ENCODE results near the gene FLVCR1.
A peak's percentile ranks its signal among the peaks of the same experiment; 100 is the strongest.
"Not testable (repeated sequence)": the region's sequence is repeated elsewhere in the genome, so short reads cannot be mapped to it uniquely, and the experiment has no call there.

Gene FLVCR1

GRCh38 chr1:212857992-212858460, at the start of gene FLVCR1:
FLVCR1 (plus strand) TSS chr1:212858275; CDS start chr1:212858453, 178 bp downstream.
- peak; percentile 98 for DNase-seq

DNA sequence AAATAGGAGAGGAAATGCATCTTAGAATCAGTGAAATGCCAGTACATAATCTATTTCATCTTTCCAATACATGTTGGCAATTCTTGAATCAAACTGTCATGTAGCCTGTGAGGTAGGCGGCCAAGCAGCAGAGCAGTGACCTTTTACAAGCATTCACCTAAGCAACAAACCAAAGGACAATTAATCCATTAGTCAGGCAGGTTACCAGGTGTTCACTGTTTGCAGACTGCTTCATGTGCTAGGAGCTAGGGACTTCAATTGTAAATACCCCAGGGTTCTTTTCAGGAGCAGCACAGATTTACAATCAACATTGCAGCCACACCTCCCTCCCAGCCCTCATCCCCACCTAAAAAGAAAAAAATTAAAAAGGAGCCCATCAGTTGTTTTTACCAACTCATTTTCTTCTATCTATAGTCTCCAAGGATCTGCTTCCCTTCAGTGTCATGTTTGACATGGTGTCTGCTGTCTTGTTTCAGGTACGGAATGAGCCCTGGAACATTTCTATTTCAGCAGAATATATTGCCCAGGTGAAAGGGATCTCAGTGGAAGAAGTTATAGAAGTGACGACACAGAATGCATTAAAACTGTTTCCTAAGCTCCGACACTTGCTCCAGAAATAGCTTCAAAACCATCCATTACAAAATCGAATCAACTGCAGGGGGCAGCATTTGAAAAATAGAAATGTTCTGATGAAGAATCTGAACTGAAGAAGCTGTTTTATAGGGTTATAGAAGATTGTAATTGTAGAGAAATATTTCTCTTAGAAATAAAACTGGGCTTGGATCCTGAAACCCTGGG, 43.3 kb upstream of the FLVCR1 start:
- no peak for DNase-seq

- no peak for DNase-seq
These were observed 41.4 kb upstream of the FLVCR1 start for GRCh38 chr1:212816567-212817278.

DNA sequence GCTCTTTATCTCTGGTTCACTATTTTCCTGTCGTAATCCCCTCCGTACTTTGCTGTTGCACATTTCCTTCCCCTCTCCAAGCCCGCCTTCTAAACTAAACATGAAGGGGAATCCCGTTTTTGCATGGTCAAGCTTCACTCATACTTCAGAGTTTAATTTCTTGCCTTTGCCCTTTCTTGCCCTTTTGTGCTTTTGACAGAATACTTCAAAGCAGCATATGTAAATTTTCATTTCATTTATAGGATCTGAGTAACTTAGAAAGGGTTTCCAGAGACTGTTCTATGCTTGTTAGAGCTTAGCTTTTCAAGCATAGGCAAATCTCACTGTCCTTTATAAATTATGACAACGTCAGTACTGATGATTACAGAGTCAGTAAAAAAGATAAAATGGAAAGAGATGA, 38.3 kb upstream of the FLVCR1 start:
- DNase-seq, result no peak

DNA sequence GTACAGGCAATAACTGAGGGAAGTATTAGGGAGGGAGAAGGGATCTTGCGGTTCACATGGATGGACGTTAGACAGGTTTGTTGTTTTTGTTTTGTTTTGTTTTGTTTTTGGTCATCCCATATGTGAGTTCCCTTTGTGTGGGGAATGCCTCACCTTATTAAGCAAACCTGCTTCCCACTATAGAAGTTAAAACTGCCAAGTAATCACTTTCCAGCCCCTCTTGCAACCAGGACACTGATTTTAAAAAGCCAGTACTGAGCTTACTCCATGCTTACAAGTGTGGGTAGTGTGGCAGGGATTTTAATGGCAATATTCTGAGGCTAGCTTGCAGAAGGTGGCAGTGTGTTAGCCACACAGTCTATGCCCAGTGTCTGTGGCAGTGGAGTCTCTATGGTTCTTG, 37.1 kb upstream of the FLVCR1 start:
- no peak for DNase-seq

- DNase-seq, result no peak
These were observed 35.1 kb upstream of the FLVCR1 start for GRCh38 chr1:212822956-212823355.

DNA sequence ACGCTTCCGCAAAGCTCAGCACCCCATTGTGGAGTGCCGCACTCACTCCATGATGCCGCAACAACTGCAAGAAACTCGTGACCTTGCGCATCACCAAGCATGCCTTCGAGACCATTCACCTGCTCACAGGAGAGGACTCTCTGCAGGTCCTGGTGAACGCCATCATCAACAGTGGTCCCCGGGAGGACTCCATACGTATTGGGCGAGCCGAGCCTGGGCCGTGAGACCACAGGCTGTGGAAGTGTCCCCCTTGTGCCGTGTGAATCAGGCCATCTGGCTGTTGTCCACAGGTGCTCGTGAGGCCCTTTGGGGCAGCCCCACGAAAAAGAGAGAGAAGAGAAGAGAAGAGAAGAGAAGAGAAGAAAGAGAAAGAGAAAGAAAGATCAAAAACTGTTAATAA, 33.9 kb upstream of the FLVCR1 start:
- DNase-seq, result no peak

GRCh38 chr1:212825798-212826452, 32.1 kb upstream of the FLVCR1 start:
- DNase-seq, result no peak

DNA sequence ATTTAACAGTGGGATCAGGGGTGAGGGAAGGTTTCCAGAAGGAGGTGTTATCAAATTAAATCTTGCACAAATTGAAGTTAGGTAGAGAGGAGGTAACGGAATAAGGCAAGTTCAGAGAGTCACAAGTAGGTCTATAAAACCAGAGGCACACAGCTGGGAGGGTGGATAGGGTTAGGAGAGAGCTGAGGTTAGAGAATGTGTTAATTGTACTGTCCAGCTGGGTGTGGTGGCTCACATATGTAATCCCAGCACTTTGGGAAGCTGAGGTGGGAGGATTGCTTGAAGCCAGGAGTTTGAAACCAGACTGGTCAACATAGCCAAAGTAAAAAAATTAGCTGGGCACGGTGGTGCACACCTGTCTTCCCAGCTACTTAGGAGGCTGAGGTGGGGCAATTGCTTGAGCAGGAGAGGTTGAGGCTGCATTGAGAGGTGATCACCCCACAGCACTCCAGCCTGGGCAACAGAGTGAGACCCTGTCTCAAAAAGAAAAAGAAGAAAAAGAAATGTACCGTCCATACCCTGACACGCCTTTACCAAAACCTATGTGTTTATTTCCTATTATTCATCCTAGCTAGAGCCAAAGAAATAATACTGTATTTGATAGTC, 30.8 kb upstream of the FLVCR1 start:
- DNase-seq, result no peak

- DNase-seq, result no peak
These were observed 30.2 kb upstream of the FLVCR1 start for GRCh38 chr1:212827831-212828278.

GRCh38 chr1:212828395-212828794, 29.7 kb upstream of the FLVCR1 start:
- DNase-seq, result no peak

GRCh38 chr1:212833211-212834207, 24.6 kb upstream of the FLVCR1 start:
- DNase-seq, result not testable (repeated sequence)

DNA sequence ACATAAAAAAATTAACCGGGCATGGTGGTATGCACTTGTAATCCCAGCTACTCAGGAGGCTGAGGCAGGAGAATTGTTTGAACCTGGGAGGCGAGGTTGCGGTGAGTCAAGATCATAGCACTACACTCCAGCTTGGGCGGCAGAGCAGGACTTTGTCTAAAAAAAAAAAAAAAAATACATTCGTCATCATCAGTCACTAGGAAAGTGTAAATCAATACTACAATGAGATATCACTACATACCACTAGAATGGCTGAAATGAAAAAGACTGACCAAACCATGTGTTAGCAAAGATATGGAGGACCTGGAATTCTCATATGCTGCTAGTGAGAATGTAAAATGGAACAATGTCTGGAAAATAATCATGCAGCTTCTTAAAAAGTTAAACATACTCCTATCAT, 19.9 kb upstream of the FLVCR1 start:
- no peak for DNase-seq

DNA sequence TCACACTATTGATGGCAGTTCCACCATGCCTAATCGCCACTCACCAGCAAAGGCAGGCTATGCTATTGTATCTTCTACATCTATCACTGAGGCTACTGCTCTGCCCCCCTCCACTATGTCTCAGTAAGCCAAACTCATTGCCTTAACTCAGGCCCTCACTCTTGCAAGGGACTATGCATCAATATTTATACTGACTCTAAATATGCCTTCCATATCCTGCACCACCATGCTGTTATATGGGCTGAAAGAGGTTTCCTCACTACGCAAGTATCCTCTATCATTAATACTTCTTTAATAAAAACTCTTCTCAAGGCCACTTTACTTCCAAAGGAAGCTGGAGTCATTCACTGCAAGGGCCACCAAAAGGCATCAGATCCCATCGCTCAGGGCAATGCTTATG, 13.6 kb upstream of the FLVCR1 start:
- DNase-seq, result not testable (repeated sequence)

DNA sequence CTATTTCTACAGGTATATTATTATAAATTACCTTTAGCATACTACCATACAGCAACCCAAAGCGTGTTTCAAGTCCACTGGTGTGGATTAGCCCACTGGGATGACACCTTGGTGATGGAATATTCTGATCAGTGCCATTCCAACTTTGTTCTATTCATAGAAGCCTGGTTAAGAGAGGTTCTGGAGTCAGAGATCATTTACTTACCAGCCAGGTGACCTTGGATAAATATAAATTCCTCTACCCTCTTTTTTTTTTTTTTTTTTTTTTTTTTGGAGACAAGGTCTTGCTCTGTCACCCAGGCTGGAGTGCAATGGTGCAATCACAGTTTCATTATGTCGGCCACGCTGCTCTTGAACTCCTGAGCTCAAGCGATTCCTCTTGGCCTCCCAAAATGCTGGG, 10.5 kb upstream of the FLVCR1 start, which contains the start of gene SPATA45:
TSS of gene SPATA45 (minus strand) at position 101 of the 400 bp plus-strand sequence. CDS start 11,500 bp downstream, outside the sequence.
- DNase-seq, result no peak

DNA sequence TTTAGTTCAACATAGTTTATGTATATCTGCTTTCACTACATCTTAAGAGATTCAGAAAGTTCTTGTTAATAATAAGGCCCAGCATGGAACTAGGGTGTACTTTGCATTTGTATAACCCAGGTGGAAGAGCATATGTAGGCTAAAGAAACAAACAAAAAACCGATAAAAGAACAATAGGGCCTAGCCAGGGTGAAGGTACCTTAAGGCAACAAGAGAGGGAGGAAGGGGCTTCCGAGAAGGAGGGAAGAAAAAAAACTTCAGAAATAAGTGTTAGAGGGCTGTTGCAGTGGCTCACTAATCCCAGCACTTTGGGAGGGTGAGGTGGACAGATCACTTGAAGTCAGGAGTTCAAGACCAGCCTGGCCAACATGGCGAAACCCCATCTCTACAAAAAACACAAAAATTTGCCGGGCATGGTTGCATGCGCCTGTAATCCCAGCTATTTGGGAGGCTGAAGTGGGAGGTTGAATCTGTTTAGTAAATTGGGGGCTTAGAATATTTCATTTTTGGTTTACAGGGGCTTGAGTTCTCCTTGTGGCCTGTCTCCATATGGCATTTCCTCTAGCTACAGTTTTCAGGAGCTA, 5.9 kb upstream of the FLVCR1 start:
- DNase-seq, result no peak

- DNase-seq, result no peak
These were observed 4.4 kb upstream of the FLVCR1 start for GRCh38 chr1:212853658-212854057.

- DNase-seq, result no peak
These were observed 1.3 kb upstream of the FLVCR1 start for GRCh38 chr1:212856755-212857154.

- DNase-seq, result no peak
These were observed 588 bp downstream of the FLVCR1 start for GRCh38 chr1:212858461-212859265.

Data from NCI-H1092 (cell line).